HG02870 (cell line): ENCODE results near the gene MAD1L1.

ENCODE experiments used
- ATAC-seq: cut with Tn5 transposase; IDR thresholded peaks from one replicate; pipeline ENCODE4 v1.9.1; 2021; ENCODE audit warnings: mild to moderate bottlenecking, moderate library complexity; ENCODE audit not compliant: unreplicated experiment

MAD1L1 gene

GRCh38 chr7:1909476-1909875 lies 323.3 kb downstream of the MAD1L1 start:
- ATAC-seq = no peak

GRCh38 chr7:1908823-1909420 lies 323.8 kb downstream of the MAD1L1 start:
- ATAC-seq = no peak

GRCh38 chr7:1907751-1908365 lies 324.9 kb downstream of the MAD1L1 start:
- ATAC-seq = no peak

- ATAC-seq = no peak
These were observed 325.6 kb downstream of the MAD1L1 start for GRCh38 chr7:1906988-1907745.

DNA sequence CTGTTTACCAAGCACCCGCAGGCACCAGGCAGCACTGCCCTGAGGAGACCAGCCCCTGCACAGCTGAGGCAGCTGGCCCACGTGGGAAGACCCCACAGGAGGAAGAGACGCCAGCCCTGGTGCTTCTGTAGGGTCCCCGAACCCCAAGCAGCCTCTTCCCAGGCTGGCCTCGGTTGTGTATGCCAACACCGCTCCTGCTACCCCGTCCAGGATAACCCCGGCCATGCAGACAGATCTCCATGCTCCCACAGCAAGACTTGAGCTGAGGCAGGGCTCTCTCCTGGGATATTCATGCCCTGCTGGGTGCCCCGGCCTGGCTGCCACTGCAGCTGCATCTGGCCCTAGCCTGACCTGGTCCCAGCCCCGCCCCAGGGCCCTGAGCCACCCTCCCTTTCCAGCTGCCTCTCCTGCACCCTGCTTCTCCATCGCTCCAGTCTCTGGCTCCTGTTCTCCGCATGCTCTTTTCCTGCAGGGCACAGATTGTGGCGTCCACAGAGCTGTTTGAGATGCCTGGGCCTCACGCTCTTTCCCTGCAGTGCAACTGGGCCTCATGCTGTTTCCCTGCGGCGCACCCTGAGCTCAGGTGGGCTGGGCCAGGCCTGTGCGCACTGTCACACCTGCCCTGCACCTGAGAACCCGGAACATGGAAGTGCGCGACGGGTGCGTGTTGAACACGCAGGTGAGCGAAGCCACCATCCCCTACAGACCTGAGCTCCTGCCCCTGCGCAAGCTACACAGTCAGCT lies 326.5 kb downstream of the MAD1L1 start:
- no peak for ATAC-seq

DNA sequence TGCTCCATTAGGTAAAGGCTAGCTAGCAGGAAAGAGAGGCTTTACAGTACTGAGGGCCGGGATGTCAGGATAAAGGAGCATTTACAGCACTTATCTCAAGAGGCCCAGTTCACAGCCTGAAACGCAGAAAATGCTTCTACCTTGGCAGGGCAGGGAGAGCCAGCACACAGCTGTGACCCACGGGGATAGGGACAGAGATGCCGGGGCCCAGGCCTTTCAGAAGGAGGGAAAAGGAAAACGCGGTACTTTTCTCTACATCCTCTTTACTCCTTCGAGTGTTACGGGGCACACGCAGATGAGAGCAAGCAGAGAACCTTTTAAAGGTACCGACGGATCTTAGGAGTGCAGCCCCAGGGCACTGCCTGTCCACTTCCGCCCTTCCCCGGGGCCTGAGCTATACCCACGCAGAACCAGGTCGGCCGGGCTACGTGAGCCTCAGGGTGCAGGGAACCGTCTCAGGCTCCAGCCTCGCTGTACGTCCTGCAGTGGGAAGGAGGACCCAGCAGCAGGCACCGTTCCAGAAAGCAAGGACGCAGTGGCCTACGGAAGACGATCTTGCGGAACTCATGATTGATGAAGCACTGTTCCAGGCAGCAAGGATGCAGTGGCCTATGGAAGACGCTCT lies 330.4 kb downstream of the MAD1L1 start:
- ATAC-seq = no peak

DNA sequence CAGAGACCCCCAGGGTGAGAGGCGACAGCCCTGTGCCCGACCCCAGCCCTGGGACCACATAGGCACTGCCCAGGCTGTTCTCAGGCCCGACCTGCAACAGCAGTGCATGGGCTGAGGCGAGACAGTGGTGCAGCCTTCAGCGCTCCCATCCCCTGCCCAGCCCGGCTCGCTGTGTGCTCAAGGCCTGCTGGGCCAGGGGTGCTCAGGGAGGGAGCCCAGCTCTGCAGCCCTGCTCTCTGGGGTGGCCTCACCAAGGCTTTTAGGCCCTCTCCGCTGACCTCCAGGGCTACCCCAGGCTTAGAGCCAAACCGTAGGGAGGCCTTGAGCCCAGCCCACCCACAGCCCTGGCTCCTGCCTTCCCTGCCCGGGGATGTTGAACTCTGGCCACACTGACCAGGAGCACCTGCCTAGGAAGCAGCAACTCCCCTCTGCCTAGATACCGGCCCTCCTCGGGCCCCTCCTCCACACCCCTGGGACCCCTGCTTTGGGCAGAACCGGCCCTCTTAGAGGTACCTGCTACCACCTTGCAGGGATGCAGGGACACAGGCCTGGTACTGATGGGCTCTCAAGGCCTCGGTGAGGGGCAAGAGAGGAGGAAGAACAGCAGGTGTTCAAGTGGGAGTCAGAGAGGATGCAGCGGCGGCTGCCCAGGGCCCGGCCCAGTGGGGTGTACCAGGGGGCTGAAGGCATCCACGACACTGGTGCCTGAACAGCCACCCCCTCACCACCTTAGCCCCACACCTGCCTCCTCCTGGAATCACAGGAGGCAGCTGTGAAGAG lies 331.1 kb downstream of the MAD1L1 start:
- ATAC-seq = no peak

DNA sequence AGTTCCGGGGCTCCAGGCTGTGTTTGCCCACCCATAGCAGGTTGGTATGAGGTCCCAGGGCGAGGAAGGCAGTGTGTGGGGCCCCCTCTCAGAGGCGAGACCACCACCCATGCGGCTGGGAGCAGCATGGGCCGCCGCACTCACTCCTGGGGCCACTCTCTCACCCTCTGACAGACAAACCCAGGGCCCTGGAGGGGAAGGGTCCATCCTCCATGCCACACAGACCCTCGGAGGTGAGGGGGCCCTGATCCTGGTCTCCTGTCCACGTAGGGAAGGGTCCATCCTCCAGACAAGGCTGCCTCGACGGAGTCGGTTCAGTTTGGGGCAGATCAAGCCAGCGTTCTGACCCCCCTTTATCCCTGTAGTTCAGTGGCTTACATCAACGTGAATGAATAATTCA lies 331.9 kb downstream of the MAD1L1 start:
- no peak for ATAC-seq

DNA sequence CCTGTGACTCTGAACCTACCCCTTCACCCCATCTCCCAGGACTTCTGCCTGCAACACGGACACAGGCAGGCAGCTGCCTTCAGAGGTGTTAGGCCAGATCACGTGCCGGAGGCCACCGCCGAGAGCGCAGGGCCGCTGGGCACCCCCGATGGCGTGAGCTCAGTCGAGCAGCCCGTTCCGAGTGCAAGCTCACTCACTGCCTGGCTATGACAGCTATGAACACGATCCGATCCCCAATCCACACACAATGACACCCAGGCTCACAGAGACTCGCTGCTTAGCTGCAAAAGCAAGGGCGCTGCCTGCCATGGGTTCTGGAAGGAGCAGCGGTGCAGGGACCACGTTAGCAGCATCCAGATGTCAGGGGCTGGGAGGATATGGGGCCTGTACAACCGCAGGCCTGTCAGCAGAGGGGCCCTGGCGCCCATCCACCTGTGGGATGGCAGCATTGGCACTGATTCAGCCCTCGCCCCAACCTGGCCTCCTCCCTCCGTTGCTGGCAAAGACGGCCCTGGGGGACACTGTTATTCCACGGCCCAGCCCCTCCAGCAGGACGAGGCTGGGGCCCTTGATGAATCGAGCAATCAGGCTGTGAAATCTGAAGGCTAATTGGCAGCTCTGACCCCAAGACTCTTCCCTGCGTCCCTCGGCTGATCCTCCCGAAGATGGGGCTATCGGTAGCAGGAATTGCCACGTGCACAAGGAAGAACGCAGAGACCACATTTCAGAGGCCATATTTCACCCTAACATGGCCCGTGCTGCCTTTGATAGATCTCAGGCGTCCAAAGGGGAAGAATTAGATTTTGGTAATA lies 332.6 kb downstream of the MAD1L1 start:
- no peak for ATAC-seq

DNA sequence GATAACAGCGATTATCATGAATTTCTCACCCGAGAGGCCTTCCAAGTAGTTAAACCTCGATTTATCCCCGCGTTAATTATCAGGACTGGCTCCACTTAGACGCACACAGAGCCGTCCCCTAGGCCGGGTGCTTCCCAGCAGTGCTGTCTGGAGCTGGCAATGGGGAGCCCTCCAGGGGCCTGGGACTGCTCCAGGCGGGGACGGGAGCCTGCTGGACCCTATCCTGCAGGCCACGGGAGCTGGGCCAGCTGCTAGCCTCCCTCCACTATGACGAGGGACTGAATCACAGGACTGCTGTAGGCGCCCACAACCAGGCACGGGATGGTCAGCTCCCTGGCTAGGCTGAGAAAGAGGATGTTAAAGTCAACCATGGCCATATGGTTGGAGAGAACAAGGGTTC lies 333.5 kb downstream of the MAD1L1 start:
- no peak for ATAC-seq

GRCh38 chr7:1898628-1899185 lies 334.0 kb downstream of the MAD1L1 start:
- no peak for ATAC-seq

DNA sequence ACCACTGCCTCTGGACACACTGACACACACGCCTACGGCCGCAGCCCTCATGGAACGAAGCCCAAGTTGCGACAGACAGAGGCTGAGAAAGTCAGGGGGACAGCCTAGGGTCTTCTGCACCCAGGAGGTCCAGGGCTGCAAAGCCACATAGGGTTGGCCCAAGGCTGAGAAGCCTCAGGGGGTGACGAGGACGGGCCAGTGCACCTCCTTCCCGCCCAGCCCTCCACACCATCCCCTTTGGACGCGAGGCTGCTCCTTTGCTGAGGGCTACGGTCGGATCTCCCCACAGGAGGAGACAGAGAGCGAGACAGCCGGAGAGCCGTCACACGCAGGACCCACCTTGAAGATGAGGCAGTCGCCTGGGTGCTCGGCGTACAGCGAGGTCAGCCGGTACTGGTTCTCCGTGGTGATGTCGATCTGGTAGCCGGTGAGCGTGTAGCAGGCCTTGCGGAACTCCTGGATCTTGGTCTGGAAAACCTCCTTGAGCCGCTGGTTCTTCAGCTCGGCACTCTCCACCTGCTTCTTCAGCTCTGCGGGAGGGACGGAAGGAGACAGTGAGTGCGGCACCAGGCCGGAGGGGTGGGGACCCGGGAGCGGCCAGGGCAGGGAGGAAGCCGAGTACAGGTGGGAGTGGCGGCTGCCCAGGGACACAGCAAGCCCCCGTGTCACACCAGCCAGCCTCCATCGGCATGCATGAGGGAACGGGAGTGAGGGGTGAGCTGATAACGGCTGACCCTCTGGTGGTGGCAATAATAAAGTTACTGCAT lies 334.7 kb downstream of the MAD1L1 start:
- no peak for ATAC-seq

GRCh38 chr7:1897076-1897860 lies 335.5 kb downstream of the MAD1L1 start:
- no peak for ATAC-seq

DNA sequence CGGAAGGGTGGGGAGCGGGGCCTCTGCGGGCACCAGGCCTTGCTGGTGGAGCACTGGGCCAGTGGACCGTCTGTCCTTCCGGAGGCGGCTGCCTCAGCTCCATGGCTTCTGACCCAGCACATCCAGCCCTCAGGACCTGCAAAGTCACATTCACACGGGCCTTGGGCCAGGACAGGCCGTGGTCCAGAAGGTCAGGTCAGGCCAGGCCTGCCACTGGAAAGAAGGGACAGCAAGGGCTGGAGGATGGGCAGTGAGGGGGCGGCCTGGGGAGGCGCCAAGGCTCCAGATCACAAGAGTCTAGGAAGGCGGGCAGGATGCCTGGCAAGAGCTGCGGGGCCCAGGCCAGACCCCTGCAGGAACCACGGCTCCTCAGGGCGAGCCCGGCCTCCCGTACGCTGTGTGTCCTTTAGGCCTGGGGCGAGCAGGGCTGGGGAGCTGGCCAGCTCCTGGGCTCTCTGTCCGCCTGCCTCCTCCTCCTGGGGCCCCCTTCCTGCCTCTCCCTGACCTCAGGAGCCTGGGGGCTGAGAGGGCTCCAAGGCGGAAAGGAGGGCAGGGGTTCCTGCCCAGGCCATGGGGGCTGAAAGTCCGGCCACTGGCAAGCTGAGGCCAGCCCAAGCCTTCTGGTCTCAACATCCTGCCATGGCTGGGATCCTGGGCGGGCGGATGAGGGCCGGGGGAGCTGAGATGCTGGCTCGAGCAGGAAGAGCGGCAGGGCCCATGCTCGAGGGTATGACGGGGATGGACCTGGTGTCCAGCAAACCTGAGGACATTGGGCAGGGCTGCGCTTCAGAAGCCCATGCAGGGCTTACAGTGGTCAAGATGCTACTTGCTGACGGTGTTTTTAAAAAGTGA lies 336.9 kb downstream of the MAD1L1 start:
- ATAC-seq = no peak

GRCh38 chr7:1894906-1895663 lies 337.7 kb downstream of the MAD1L1 start:
- no peak for ATAC-seq

DNA sequence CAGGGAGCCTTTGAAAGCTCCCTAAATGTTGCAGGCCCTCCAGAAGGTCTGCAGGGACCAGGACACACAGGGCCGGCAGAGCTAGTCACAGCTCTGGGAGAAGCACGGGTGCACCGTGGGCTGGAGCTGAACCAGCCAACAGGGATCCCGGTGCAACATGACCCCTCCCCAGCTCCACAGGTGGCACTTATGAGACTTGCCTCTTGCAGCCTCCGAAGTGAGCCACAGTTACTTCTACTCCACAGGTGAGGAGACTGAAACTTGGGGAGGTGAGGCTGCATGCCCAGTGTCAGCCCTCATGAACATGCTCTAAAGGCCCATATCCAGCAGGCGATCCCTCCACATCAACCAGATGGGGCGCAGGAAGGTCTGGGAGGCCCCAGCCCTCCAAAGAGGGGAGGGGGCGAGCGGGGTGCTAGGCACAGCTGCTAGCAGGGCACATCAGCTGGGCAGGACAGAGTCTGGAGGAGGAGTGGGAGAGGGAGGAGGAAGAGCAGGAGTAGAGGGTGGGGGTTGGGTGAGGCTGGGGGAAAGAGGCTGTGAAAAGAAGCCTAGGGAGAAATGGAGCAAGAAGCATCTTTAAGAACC lies 338.3 kb downstream of the MAD1L1 start:
- ATAC-seq = no peak
